Measurements from ENCODE around the gene SUMO1. TPM values are rescaled to one million over a fixed set of nuclear protein-coding genes. Genes with fewer than 3 reads are reported as not detected.
A peak's percentile ranks its signal among the peaks of the same experiment; 100 is the strongest.

Gene SUMO1
- total RNA-seq, 4 donors from 2014 or later: 54.9 to 94.9 (median 76.0) TPM

- Histone ChIP-seq H3K36me3 (no peaks in the 10 kb centered on the region), H3K4me1 (peaks cover 0 to 5% (median 0%) of the 10 kb centered on the region in 3 donors), H3K9me3 (no peaks in the 10 kb centered on the region), H3K4me3 (no peak overlapping the region), H3K27ac (no peak overlapping the region), H3K27me3 (no peaks in the 10 kb centered on the region)
- ATAC-seq: no peak
- WGBS, 2 donors (ENCODE audit: low coverage in 1 of 2): 20 to 71% methylated on average over 1 to 2 of the region's 3 CpGs
- TF ChIP-seq CTCF (IDR thresholded peaks at IDR 0.05) (no peak), POLR2AphosphoS5 (IDR thresholded peaks at IDR 0.05) (no peak), POLR2A (IDR thresholded peaks at IDR 0.05) (no peak), EP300 (IDR thresholded peaks at IDR 0.05) (no peak)
Observed at GRCh38 chr2:202164411-202164810, 74.0 kb downstream of the SUMO1 start.

GRCh38 chr2:202161151-202161835 lies 77.1 kb downstream of the SUMO1 start:
- TF ChIP-seq POLR2A (IDR thresholded peaks at IDR 0.05) (no peak), EP300 (IDR thresholded peaks at IDR 0.05) (no peak), POLR2AphosphoS5 (IDR thresholded peaks at IDR 0.05) (no peak), CTCF (IDR thresholded peaks at IDR 0.05) (no peak)
- Histone ChIP-seq H3K36me3 (no peaks in the 10 kb centered on the region), H3K27me3 (no peaks in the 10 kb centered on the region), H3K4me3 (no peak overlapping the region), H3K27ac (no peak overlapping the region), H3K4me1 (peaks cover 0 to 5% (median 0%) of the 10 kb centered on the region in 3 donors), H3K9me3 (no peaks in the 10 kb centered on the region)
- 48 to 50% methylated on average over 4 to 8 of the region's 8 CpGs for WGBS, 2 donors (ENCODE audit: low coverage in 1 of 2)
- ATAC-seq: no peak

GRCh38 chr2:202158796-202159195 lies 79.6 kb downstream of the SUMO1 start:
- 50% methylated on average over 2 of the region's 5 CpGs; no CpG with 5 or more reads in 1 of the 2 donors for WGBS, 2 donors (ENCODE audit: low coverage in 1 of 2)

GRCh38 chr2:202157211-202157990 lies 81.0 kb downstream of the SUMO1 start:
- TF ChIP-seq POLR2A (IDR thresholded peaks at IDR 0.05): no peak
- Histone ChIP-seq H3K9me3 (no peaks in the 10 kb centered on the region), H3K4me3 (no peak overlapping the region), H3K27ac (no peak overlapping the region), H3K27me3 (no peaks in the 10 kb centered on the region), H3K4me1 (peaks cover 0 to 13% (median 0%) of the 10 kb centered on the region in 3 donors), H3K36me3 (no peaks in the 10 kb centered on the region)
- ATAC-seq: no peak
- 80% methylated on average over 1 to 4 of the region's 4 CpGs for WGBS, 2 donors (ENCODE audit: low coverage in 1 of 2)

More at GRCh38 chr2:202158796-202159195, 79.6 kb downstream of the SUMO1 start:
- TF ChIP-seq POLR2AphosphoS5 (IDR thresholded peaks at IDR 0.05): no peak
- TF ChIP-seq EP300 (IDR thresholded peaks at IDR 0.05): no peak
- peak in 2 of 4 experiments; percentile 32 to 40 for TF ChIP-seq CTCF (IDR thresholded peaks at IDR 0.05)
- TF ChIP-seq POLR2A (IDR thresholded peaks at IDR 0.05): no peak
- H3K27ac ChIP-seq: no peak overlapping the region
- no peaks in the 10 kb centered on the region for H3K9me3 ChIP-seq
- no peaks in the 10 kb centered on the region for H3K36me3 ChIP-seq
- H3K27me3 ChIP-seq: no peaks in the 10 kb centered on the region
- ATAC-seq: no peak
- H3K4me1 ChIP-seq: peaks cover 0 to 13% (median 0%) of the 10 kb centered on the region in 3 donors
- no peak overlapping the region for H3K4me3 ChIP-seq

Small RNAs within 50 kb of the gene (small RNA-seq; reads per million reads assigned to genes)
- gene AC079354.2: 0 reads per million in 4 donors
- 0 reads per million in 4 donors for gene RF00575
- gene SNORD70: 230 to 500 (median 460) reads per million in 4 donors

Other genes starting within 250 kb of the SUMO1 start
- 10 to 100 TPM; 15.9 to 55.4 (median 39.0) TPM for gene FZD7, start 204.7 kb downstream of the SUMO1 start, total RNA-seq
- not detected for gene KIAA2012, start 165.3 kb downstream of the SUMO1 start, total RNA-seq
- 10 to 100 TPM; 19.4 to 61.0 (median 41.6) TPM for gene NOP58, start 27.2 kb upstream of the SUMO1 start, total RNA-seq
- gene BMPR2, start 137.7 kb upstream of the SUMO1 start, total RNA-seq: 10 to 100 TPM; 53.4 to 86.9 (median 70.0) TPM

All from gastroesophageal sphincter (tissue), 4 donors.